Measurements from ENCODE around the gene BBS9.
A peak's percentile ranks its signal among the peaks of the same experiment; 100 is the strongest.
"Not testable (repeated sequence)": the region's sequence is repeated elsewhere in the genome, so short reads cannot be mapped to it uniquely, and the experiment has no call there.

Gene BBS9

GRCh38 chr7:33128990-33129805, at the start of gene BBS9:
BBS9 (plus strand) TSS chr7:33129564; CDS start chr7:33146253, 16,689 bp downstream.
- DNase-seq = peak; percentile 92

- no peak for DNase-seq
These were observed 49.3 kb upstream of the BBS9 start for GRCh38 chr7:33079763-33080690.

GRCh38 chr7:33087356-33087755, 42.0 kb upstream of the BBS9 start:
- DNase-seq = no peak

GRCh38 chr7:33087858-33088257, 41.5 kb upstream of the BBS9 start:
- no peak for DNase-seq

- DNase-seq = no peak
These were observed 40.2 kb upstream of the BBS9 start for GRCh38 chr7:33089142-33089541.

- no peak for DNase-seq
These were observed 38.2 kb upstream of the BBS9 start for GRCh38 chr7:33091111-33091531.

- DNase-seq = no peak
These were observed 37.6 kb upstream of the BBS9 start for GRCh38 chr7:33091641-33092191.

- DNase-seq = no peak
These were observed 36.1 kb upstream of the BBS9 start for GRCh38 chr7:33093266-33093665.

GRCh38 chr7:33094745-33095275, 34.6 kb upstream of the BBS9 start:
- DNase-seq = not testable (repeated sequence)

- DNase-seq = no peak
These were observed 30.0 kb upstream of the BBS9 start for GRCh38 chr7:33099154-33099940.

- DNase-seq = no peak
These were observed 28.6 kb upstream of the BBS9 start for GRCh38 chr7:33100770-33101169.

- no peak for DNase-seq
These were observed 27.5 kb upstream of the BBS9 start for GRCh38 chr7:33101906-33102305.

GRCh38 chr7:33107136-33108066, 22.0 kb upstream of the BBS9 start:
- DNase-seq = peak; percentile 3

- peak; percentile 15 for DNase-seq
These were observed 20.8 kb upstream of the BBS9 start for GRCh38 chr7:33108554-33109004.

- DNase-seq = peak; percentile 69
These were observed 20.2 kb upstream of the BBS9 start, which contains the start of gene RP9 for GRCh38 chr7:33109005-33109757. RP9 (minus strand) TSS chr7:33109404; CDS start chr7:33109372, 32 bp downstream.

- DNase-seq = peak; percentile 34
These were observed 19.6 kb upstream of the BBS9 start for GRCh38 chr7:33109758-33110238.

- no peak for DNase-seq
These were observed 17.8 kb upstream of the BBS9 start for GRCh38 chr7:33111614-33112013.

GRCh38 chr7:33114976-33115375, 14.4 kb upstream of the BBS9 start:
- no peak for DNase-seq

GRCh38 chr7:33118383-33118782, 11.0 kb upstream of the BBS9 start:
- no peak for DNase-seq

- DNase-seq = no peak
These were observed 2.3 kb upstream of the BBS9 start for GRCh38 chr7:33127085-33127484.

Data from NCI-H1694 treated with DMSO at 0.1 percent for 48 hours (cell line).